HG03064 (cell line): ENCODE data around the gene LARP7.
"Not testable (repeated sequence)": the region's sequence is repeated elsewhere in the genome, so short reads cannot be mapped to it uniquely, and the experiment has no call there.

ENCODE experiments used
- ATAC-seq: cut with Tn5 transposase; IDR thresholded peaks from one replicate; pipeline ENCODE4 v1.9.1; 2021; ENCODE audit warnings: low read depth; ENCODE audit not compliant: unreplicated experiment

LARP7 gene

DNA sequence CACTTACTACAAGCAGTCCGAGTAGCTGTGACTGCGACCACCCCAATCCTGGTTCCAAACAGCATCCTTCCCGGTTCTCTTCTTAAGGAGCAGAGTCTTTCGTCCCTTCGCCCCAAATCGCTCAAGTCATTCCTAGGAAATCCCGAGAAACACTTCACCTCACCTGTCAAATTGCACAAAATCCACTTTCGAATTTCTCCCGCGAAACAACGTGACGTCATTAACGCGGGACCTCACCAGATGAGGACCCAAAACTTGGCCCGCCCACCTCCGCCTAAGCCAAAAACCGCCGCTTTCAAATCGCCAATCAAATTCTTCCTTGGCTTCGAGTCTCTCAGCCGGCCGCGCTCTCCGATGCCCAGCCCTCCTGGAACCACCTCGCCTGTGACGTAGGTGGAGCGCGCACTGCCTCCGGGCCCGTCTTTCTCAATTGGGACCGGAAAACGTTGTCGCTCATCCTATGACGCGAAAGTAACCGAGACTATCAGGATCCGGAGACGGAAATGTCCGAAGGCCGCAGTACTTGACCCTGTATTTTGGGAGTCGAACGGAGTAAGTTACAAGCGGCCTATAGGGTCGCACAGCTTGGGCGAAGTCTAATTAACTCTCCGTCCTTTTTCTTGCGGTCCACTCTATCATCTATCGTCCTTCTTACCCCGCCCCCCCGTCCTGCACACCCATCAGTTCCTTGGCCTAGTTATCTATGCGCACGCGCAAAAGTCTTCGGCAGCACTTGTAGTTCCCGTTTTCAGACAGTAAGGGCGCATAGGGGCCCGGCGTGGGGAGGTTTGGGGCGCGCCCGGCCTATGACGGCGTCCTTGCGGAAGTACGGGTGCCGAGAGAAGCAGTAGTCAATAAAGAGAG lies at the start of gene LARP7, which contains the start of gene ZGRF1:
TSS of gene LARP7 (plus strand) at position 456 of the 864 bp plus-strand sequence. CDS start 7,527 bp downstream, outside the sequence.
TSS of gene ZGRF1 (minus strand) at position 222 of the 864 bp plus-strand sequence. CDS start 3,733 bp downstream, outside the sequence.
- peak; percentile 90 for ATAC-seq

DNA sequence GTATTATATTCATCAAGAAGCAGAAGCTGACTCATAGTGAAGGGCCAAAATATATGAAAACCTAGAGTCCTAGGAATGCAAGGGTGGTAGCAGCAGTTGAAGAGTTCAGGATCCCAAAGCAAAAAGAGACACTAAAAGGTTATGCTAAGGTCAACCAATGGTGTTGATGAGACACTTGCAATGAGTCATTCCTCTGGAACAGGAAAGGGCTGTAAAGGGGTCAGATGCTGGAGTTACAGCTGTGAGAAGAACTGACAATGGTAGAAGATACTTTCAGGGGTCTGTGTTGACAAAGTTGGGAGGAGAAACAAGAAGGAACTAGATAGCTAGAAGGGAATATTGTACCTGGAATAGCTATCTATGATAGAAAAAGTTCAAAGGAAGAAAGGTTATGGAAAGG lies 47.7 kb upstream of the LARP7 start:
- ATAC-seq: no peak

DNA sequence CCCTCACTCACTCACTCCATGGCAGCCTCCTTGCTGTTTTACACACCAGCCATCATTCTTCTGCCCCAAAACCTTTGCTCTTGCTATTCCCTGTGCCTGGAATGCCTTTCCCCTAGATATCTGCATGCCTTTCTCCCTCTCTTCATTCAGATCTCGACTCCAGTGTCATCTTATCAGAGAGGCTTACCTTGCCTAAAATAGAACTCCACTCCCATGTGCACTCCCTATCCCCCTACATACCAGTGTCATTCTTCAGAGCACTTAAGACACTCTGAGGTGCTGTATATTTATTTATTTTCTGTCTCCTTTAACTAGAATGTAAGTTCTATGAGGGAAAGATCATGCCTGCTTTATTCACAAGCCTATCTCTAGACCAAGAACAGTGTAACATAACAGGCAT lies 45.4 kb upstream of the LARP7 start:
- no peak for ATAC-seq

DNA sequence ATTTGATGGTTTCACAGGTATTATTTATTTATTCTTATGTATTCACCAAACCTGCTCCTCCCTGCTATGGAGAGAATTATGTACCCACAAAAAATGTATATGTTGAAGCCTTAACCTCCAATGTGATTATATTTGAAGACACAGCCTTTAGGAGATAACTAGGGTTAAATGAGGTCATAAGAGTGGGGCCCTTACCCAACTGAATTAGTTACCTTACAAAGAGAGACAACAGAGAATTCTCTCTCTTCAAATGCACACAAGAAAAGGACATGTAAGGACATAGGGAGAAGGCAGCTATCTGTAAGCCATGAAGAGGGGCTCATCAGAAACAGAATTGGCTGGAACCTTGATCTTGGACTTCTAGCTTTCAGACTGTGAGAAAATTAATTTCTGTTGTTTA lies 44.2 kb upstream of the LARP7 start:
- ATAC-seq: no peak

DNA sequence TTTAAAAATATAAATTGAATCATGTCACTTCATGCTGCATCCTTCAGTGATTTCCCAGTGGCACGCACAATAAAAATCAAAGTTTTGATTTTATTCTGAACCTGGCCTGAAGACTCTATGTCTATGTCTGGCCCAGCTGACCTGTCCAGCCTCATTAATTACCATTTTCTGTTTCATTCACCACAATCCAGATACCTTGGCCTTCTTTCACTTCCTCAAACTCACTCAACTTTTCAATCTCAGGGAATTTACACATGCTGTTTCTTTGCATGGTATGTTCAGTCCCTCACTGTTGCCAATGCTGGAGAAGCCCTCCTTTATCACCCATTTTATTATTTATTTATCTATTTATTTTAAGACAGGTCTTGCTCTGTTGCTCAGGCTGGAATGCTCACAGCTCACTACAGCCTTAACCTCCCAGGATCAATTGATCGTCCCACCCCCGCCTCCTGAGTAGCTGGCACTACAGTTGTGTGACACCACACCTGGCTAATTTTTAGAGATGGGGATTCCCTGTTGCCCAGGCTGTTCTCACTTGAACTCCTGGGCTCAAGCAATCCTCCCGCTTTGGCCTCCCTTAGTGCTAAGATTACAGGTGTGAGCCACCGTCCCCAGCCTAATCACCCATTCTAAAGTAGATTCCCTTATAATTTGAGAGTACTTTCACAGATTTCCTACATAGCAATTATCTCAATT lies 43.4 kb upstream of the LARP7 start:
- peak; percentile 70 for ATAC-seq

DNA sequence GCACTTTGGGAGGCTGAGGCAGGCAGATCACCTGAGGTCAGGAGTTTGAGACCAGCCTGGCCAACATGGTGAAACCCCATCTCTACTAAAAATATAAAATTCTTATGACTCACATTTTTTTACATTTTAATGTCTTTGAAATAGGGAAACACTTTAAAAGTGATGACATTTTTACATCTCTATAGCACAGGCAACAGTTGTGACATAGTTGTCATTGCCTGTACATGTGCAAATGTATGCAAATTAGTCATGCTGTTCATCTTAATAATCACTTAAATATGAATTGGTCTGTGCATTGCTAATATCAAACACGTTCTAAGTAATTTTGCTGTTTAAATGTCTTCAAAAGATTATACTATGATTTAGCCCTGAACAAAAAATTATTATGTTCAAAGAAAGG lies 42.0 kb upstream of the LARP7 start:
- no peak for ATAC-seq

DNA sequence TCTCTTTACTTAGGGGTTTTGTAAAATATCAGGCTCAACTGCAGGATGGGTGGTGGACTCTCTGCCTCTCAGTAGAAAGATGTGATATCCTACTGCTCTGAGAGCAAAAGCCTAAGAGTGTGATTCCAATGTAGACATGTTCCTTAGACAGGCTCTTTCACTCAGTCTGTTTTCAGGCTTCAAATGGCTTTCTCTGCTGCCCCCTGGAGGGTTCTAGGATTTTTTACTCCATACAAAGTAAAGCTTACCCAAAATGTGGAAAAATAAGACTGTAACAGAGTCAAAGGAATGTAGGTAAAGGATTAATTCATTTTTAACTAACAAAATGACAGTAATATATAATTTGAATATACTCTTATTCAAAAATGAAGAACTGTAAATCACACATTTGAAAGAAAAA lies 32.4 kb upstream of the LARP7 start:
- peak; percentile 71 for ATAC-seq

DNA sequence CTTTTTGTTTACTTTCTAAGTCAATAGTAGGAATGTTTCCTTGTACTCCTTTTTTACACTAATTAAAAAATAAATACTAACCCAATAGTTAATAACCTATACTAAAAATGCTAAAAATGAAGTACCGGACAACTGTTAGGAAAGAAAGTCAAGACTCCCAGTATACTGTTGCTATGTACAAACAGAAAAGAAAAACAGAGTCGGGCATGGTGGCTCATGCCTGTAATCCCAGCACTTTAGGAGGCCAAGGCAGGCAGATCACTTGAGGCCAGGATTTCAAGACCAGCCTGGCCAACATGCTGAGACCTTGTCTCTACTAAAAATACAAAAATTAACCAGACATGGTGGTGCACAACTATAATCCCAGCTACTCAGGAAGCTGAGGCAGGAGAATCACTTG lies 24.1 kb upstream of the LARP7 start:
- not testable (repeated sequence) for ATAC-seq

DNA sequence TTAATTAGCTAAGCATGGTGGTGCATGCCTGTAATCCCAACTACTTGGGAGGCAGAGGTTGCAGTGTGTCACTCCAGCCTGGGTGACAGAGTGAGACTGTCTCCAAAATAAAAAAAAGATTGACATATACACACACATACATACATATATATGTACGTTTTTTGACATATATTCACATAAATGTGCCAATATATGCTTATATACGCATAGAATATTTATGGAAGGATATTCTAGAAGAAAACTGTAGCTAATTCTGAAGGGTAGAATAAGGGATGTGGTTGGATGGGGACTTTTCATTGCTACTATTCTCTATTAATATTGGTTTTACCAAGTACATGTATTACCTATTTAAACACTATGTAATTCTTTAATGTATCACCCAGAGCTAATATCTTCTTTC lies 20.0 kb upstream of the LARP7 start:
- ATAC-seq: no peak

DNA sequence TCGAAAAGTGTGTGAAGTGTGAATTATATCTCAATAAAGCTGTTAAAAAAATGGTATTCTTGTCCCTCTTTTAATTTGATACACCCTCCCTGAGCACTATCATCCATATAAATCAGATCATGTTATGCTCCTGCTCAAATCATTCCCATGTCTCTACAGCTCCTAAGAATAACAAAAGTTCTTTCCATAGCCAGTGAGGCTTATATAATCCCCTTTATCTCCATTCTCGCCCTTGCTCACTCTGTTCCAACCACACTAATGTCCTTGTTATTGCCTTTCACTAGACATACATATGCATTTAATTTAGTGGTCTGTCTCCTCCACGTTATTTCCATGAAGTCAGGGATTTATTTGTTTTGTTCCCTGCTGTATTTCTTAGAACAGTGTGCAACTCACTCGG lies 10.7 kb upstream of the LARP7 start:
- ATAC-seq: no peak

DNA sequence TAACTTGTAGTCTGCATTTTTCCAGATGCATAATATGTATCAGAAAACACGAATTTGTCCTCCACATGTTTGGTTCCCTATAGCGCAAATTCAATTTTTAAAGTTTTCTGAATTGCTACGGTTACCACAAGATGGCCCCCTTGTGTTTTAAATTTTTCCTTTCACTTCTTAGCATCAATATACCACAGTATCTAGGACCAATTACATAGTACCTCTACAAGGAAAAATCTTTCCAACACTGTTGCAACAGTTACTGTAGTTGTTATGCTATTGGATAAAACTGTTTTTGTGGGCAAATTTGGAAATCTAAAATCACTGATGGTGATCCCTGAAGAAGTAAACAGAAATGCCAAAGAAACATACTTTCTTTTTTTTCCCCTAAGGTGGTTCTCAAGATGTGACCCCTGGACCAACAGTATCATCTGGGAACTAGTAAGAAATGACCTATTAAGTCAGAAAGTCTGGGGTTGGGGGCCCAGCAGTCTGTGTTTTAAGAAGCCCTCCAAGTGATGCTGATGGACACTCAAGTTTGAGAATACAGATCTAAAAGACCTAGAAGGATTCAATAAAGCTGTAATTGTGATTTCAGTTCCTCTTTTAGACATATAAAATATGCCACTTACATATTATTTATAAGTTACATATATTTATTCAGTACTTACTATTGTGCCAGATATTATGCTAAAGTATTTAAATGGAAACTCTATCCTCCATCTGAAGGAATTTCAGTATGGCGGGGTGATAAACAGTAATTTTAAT lies 3.3 kb upstream of the LARP7 start:
- no peak for ATAC-seq

DNA sequence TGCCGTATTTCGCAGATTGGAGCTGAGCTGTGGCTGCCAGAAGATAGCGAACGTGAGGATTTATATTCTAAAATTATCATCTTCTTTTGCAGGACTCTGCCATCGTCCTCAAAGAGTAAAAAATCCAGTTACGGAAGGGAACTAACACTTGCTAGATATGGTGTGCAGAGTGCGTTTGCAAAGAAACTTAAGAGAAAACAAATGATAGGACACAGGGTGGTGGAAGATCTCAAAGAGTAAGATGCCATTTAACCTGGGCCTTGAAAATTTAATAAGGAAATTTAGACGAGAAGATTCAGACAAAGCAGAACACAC lies 566 bp downstream of the LARP7 start:
- no peak for ATAC-seq

DNA sequence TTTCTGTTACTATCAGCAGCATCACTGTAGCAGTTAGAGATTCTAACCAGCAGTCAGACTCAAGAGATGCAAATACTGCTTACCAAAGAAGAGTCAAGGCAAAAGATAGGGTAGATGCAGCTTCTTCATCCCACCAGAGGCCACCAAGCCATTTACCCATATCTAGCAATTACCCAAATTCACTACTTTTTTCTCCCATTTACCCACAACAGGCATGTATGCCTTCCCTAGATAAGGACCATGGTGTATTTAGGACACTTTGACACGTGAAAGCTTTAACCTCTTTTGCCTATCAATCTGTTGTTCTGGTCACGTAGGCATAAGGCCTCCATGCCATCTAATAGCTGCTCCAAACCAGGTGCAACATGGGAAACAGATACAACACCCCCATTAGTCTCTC lies 5.6 kb downstream of the LARP7 start:
- no peak for ATAC-seq

DNA sequence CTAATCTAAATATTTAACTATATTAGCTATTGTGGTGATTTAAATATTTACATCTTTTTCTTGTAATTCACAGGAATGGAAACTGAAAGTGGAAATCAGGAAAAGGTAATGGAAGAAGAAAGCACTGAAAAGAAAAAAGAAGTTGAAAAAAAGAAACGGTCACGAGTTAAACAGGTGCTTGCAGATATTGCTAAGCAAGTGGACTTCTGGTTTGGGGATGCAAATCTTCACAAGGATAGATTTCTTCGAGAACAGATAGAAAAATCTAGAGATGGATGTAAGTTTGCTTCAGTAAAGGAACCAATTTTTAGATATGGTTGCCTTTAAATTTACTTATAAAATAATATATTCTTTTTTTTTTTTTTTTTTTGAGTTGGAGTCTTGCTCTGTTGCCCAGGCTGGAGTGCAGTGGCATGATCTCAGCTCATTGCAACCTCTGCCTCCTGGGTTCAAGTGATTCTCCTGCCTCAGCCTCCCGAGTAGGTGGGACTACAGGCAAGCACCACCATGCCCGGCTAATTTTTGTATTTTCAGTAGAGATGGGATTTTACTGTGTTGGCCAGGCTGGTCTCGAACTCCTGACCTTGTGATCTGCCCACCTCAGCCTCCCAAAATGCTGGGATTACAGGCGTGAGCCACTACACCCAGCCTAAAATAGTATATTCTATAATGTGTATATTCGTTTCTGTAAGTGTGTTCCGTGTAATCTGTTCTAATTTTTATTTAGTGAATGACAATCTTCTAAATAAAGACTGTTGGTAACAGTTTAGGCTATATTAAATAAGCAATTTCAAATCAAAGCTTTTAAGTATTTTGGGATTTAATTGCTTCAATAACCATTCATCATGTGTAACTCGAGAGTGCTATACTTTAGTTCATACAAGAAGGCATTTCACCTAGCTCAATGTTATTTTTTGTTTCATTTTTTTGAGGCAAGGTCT lies 7.9 kb downstream of the LARP7 start:
- not testable (repeated sequence) for ATAC-seq

DNA sequence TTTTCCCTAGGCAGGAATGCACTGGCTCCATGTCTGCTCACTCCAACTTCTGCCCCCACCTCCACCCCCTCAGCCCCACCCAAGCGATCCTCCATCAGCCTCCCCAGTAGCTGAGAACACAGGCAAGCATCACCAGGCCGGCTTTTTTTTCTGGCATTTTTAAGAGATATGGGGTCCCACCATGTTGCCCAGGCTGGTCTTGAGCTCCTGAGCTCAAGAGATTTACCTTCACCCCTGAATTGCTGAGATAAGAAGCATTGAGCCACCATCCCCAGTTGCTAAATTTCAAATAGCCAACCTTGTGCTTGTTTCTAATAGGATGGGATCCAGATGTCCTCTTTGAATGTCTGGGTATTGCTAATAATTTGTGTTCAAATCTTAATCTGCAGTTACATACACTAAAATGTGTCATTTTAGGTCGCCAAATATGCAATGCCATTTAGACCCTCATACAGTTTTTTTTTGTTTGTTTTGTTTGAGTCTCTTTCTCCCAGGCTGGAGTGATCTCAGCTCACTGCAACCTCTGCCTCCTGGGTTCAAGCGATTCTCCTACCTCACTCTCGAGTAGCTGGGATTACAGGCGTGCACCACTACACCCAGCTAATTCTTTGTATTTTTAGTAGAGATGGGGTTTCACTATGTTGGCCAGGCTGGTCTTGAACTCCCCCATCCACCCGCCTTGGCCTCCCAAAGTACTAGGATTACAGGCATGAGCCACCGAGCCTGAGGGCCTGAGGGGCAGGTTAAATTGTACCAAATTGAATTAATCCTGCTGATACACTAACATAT lies 8.8 kb downstream of the LARP7 start:
- ATAC-seq: no peak

DNA sequence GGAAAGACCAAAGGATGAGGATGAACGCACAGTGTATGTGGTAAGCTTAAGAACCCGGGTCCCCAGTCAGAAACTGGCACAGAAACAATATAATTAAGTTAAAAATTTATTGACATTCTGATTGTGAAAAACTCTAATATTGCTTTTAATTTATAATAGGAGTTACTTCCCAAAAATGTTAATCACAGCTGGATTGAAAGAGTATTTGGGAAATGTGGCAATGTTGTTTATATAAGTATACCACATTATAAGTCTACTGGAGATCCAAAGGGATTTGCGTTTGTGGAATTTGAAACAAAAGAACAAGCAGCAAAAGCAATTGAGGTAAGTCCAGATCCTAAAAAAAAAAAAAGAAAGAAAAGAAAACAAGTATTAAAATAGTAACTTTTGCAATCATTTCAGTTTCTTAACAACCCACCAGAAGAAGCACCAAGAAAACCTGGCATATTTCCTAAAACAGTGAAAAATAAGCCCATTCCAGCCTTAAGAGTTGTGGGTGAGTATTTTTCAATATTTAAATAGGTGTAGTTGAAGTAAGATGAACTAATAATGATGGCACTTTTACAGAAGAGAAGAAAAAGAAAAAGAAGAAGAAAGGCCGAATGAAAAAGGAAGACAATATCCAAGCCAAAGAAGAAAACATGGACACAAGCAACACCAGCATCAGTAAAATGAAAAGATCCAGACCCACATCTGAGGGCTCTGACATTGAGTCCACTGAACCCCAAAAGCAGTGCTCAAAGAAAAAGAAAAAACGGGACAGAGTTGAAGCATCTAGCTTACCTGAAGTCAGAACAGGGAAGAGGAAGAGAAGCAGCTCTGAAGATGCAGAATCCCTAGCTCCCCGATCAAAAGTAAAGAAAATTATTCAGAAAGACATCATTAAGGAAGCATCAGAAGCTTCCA lies 9.9 kb downstream of the LARP7 start:
- ATAC-seq: no peak

DNA sequence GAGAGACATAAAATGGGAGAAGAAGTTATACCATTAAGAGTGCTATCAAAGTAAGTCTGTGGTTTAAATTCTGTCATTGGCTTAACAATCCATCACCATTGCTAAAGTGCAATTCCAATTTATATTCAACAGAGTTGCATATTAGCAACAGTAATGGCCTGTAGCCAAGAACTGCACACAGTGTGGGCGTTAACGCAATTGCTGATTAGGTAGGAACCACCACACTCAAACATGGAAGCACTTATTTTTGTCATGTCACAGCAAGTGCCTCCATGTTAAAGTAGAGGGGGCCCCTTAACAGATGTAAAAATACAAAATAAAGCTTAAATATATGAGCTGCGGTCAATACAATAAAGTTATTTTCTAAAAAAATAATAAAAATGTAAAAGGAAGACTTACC lies 10.8 kb downstream of the LARP7 start:
- no peak for ATAC-seq

DNA sequence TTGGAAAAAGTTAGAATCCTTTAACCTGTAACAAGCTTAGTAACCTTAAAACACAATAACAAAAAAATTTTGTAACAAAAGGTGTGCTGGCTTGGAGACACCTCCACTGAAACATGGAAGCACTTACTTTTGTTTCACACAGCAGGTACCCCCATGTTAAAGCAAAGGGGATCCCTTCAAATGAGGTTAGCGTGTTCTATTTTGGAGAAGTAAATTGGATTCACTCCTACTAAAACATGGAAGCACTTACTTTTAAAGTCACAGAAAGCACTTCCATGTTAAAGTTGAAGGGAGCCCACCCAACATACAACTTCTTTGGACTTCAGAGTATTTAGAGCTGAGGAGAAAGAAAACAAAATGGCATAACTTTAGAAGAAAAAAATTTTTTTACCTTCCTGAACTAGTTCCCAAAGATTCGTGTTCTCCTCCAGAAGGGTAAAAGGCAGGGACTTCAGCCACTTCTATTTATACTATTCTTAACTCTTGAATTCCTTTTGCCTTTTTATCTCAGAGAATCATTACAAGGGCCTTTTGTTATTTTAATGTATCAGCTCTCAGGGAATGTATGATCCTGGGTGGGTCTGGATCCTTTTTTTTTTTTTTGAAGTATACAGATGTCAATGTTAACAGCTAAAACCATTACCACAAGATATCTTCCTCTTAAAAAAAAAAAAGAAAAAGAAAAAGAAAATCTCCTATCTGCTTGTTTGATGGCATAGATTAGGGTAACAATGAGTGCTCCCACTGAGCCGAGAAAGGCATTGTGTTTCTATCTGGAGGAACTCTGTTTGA lies 11.5 kb downstream of the LARP7 start:
- no peak for ATAC-seq
